GM12878 (cell line): ENCODE data around the gene UBE3B. TPM values are rescaled to one million over a fixed set of nuclear protein-coding genes. Genes with fewer than 3 reads are reported as not detected.

Source experiments
- ATAC-seq: fragments of 200-7000 bp; cut with Tn5 transposase; 3 replicates; pipeline ENCODE4 v1.9.1; 2020; ENCODE audit warnings: mild to moderate bottlenecking, moderate library complexity
- BruUV-seq: library from RNA; stranded (reverse); fragments of 400-500 nt; replicated peaks from 2 replicates; lab custom pipeline; 2021; lab: Mats Ljungman, UMichigan
- CTCF ChIA-PET: fragments of 300-600 bp; sonication (Branson Sonifier 250); formaldehyde crosslinking; extraction: SDS; loops from one replicate; lab custom pipeline; 2021; ENCODE audit warnings: inconsistent platforms; lab: Yijun Ruan, JAX
- POLR2A ChIA-PET: fragments of 350-600 bp; formaldehyde crosslinking; extraction: SDS; loops from one replicate; lab custom pipeline; 2021; ENCODE audit warnings: inconsistent platforms; lab: Charles Lee
- RAD21 ChIA-PET: fragments of 300-600 bp; sonication (Branson Sonifier 250); formaldehyde crosslinking; loops from one replicate; lab custom pipeline; 2023; ENCODE audit warnings: antibody characterized with exemption; ENCODE audit not compliant: unreplicated experiment; lab: Charles Lee
- SMC1A ChIA-PET: fragments of 300-600 bp; sonication (Branson Sonifier 250); formaldehyde crosslinking; loops from one replicate; lab custom pipeline; 2023; ENCODE audit not compliant: unreplicated experiment, uncharacterized antibody; lab: Charles Lee
- DNase-seq: peaks from one replicate; pipeline ENCODE4 v3.0.0-alpha.2; 2011; ENCODE audit warnings: low read depth, low spot score
- FAIRE-seq: peaks from 3 replicates; lab custom pipeline; 2011; peaks lifted over from hg19 to GRCh38; lab: Jason Lieb, UNC
- H2AFZ ChIP-seq: 2 replicates; pipeline ENCODE4 v1.6.0; 2011; ENCODE audit warnings: low read depth, low read length, control low read depth; ENCODE audit not compliant: control insufficient read depth
- H3K27ac ChIP-seq: 2 replicates; pipeline ENCODE4 v1.5.1; 2011; ENCODE audit warnings: control low read depth; ENCODE audit not compliant: control insufficient read depth, insufficient read depth
- H3K27me3 ChIP-seq, 2 experiments: replicated peaks in 1 of 2; 2 replicates each; pipeline versions ENCODE4 v1.6.0 to v1.6.1; 2011; ENCODE audit warnings: low read length in 1 of 2; ENCODE audit not compliant: control insufficient read depth in 2 of 2, insufficient read depth in 2 of 2
- H3K36me3 ChIP-seq, 2 experiments: 2 replicates each; pipeline ENCODE4 v1.5.1; 2011; ENCODE audit warnings: low read length in 1 of 2; ENCODE audit not compliant: control insufficient read depth in 2 of 2, insufficient read depth in 2 of 2
- H3K4me1 ChIP-seq: 2 replicates; pipeline ENCODE4 v1.6.1; 2011; ENCODE audit warnings: mild to moderate bottlenecking, low read length, moderate library complexity, mixed read lengths; ENCODE audit not compliant: control insufficient read depth, insufficient read depth
- H3K4me2 ChIP-seq: 2 replicates; pipeline ENCODE4 v1.6.0; 2011; ENCODE audit warnings: control low read depth; ENCODE audit not compliant: control insufficient read depth, insufficient read depth
- H3K4me3 ChIP-seq: fragments of 200-600 bp; sonication (generic); 2 replicates; pipeline ENCODE4 v1.5.1; 2016
- H3K79me2 ChIP-seq: 2 replicates; pipeline ENCODE4 v1.6.0; 2011; ENCODE audit warnings: low read length; ENCODE audit not compliant: control insufficient read depth, insufficient read depth
- H3K9ac ChIP-seq: 2 replicates; pipeline ENCODE4 v1.8.0; 2011; ENCODE audit warnings: low read length, control low read depth, mixed read lengths; ENCODE audit not compliant: control insufficient read depth, insufficient read depth
- H3K9me3 ChIP-seq: replicated peaks from 3 replicates; pipeline ENCODE4 v1.5.1; 2011; ENCODE audit warnings: mild to moderate bottlenecking, low read length; ENCODE audit not compliant: control insufficient read depth, insufficient read depth
- H4K20me1 ChIP-seq: 2 replicates; pipeline ENCODE4 v1.6.0; 2011; ENCODE audit not compliant: control insufficient read depth, insufficient read depth
- IKZF2 ChIP-seq, 2 experiments: fragments of 450-650 bp; IDR thresholded peaks; 2 replicates each; pipeline ENCODE4 v1.6.1; 2017; ENCODE audit warnings: mild to moderate bottlenecking in 2 of 2, moderate library complexity in 2 of 2
- RAD21 ChIP-seq: IDR thresholded peaks from 2 replicates; pipeline ENCODE4 v1.6.1; 2011; ENCODE audit warnings: mild to moderate bottlenecking, low read depth, low read length, moderate library complexity; ENCODE audit not compliant: insufficient read depth
- SREBF2 ChIP-seq: IDR thresholded peaks from 2 replicates; pipeline ENCODE4 v1.6.1; 2012; ENCODE audit warnings: mild to moderate bottlenecking, low read length
- WGBS: methylation state at CpG from one replicate; pipeline ENCODE4 v1.1.6; 2016; ENCODE audit warnings: low lambda C conversion rate; ENCODE audit not compliant: insufficient replicate concordance, insufficient coverage; ENCODE audit errors: missing lambda C conversion rate; 5-methylcytosine and 5-hydroxymethylcytosine counted together
- in situ Hi-C: fragments of 300-500 bp; cut with MboI; formaldehyde crosslinking; loops from 9 replicates; pipeline ENCODE4 v1.14.3; 2018; ENCODE audit warnings: mixed read lengths
- intact Hi-C: fragments of 100-400 bp; cut with micrococcal nuclease; formaldehyde crosslinking; loops from one replicate; pipeline ENCODE4 v1.14.2; 2022; ENCODE audit not compliant: unreplicated experiment
- polyA plus RNA-seq, 11 experiments: library from polyadenylated mRNA; depleted of rRNA in 4 of 11; unstranded in 6 of 11; stranded (reverse) in 5 of 11; fragments of >200 nt; fragmentation: Nextera tagmentation in 4 of 11; fragmentation: Illumina TruSeq in 1 of 11; extraction: Ambion mirVana in 4 of 11; extraction: Trizol in 1 of 11; gene quantifications; 1 replicate in 1 of 11; 2 replicates in 10 of 11; pipeline versions ENCODE4 v1.2.1 to v1.2.3, GENCODE V29; 2011 to 2016; ENCODE audit warnings: inconsistent platforms in 2 of 11, missing spikeins in 2 of 11, low read depth in 1 of 11
- total RNA-seq, 4 experiments: library from RNA; depleted of rRNA in 3 of 4; stranded (reverse); fragments of >200 nt in 3 of 4; fragmentation: Illumina TruSeq in 1 of 4; extraction: Trizol in 1 of 4; gene quantifications; 2 replicates each; pipeline versions ENCODE4 v1.2.1 to v1.2.3, GENCODE V29; 2013 to 2021
- TF ChIP-seq, protein P1 (sequence below): fragments of 450-650 bp; IDR thresholded peaks from 2 replicates; pipeline ENCODE4 v1.6.1; 2017; ENCODE audit warnings: mild to moderate bottlenecking, moderate library complexity
- TF ChIP-seq, protein P2 (sequence below): fragments of 450-650 bp; IDR thresholded peaks from 2 replicates; pipeline ENCODE4 v1.6.1; 2016; ENCODE audit warnings: mild to moderate bottlenecking, moderate library complexity, borderline replicate concordance

The UBE3B gene
- total and polyA plus RNA-seq, 10 of the 15 experiments (the other 5 are each of a cell fraction or from before 2014, with no cell fraction given) = 7.4 to 25.3 (median 17.1) TPM

DNA sequence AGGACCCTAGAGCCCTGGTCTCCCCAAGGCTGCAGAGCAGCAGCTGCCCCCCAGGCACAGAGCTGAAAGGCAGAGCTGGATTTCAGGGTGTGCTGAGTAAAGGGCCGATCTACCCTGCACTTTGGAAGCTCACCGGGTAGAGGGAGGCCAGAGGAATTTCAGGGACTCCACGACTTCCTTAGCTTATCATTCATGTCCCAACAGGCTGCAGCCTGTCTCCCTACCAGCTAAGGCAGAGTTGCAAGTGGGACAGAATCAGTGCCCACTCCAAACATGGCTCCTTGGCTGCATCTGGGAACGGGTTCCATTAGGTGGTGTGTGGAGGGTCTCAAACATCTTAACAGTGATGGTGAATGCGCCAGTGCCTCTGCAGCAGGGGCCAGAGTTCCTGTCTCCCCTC lies 68.4 kb downstream of the UBE3B start:
- no peaks in the 10 kb centered on the region for H3K27me3 ChIP-seq
- no peaks in the 10 kb centered on the region for H4K20me1 ChIP-seq
- 6% methylated on average over 5 of the region's 5 CpGs for WGBS
- no peak overlapping the region for H3K4me3 ChIP-seq
- no peak for ATAC-seq
- H2AFZ ChIP-seq = no peak overlapping the region
- ChIA-PET CTCF (no interaction called here), RAD21 (no interaction called here), SMC1A (no interaction called here), POLR2A (no interaction called here)
- no peak for DNase-seq
- in situ Hi-C loops (no loop called here), intact Hi-C loops (no loop called here)
- no peaks in the 10 kb centered on the region for H3K4me1 ChIP-seq
- H3K9ac ChIP-seq = no peak overlapping the region
- no peaks in the 10 kb centered on the region for H3K9me3 ChIP-seq
- TF ChIP-seq, protein P1, sequence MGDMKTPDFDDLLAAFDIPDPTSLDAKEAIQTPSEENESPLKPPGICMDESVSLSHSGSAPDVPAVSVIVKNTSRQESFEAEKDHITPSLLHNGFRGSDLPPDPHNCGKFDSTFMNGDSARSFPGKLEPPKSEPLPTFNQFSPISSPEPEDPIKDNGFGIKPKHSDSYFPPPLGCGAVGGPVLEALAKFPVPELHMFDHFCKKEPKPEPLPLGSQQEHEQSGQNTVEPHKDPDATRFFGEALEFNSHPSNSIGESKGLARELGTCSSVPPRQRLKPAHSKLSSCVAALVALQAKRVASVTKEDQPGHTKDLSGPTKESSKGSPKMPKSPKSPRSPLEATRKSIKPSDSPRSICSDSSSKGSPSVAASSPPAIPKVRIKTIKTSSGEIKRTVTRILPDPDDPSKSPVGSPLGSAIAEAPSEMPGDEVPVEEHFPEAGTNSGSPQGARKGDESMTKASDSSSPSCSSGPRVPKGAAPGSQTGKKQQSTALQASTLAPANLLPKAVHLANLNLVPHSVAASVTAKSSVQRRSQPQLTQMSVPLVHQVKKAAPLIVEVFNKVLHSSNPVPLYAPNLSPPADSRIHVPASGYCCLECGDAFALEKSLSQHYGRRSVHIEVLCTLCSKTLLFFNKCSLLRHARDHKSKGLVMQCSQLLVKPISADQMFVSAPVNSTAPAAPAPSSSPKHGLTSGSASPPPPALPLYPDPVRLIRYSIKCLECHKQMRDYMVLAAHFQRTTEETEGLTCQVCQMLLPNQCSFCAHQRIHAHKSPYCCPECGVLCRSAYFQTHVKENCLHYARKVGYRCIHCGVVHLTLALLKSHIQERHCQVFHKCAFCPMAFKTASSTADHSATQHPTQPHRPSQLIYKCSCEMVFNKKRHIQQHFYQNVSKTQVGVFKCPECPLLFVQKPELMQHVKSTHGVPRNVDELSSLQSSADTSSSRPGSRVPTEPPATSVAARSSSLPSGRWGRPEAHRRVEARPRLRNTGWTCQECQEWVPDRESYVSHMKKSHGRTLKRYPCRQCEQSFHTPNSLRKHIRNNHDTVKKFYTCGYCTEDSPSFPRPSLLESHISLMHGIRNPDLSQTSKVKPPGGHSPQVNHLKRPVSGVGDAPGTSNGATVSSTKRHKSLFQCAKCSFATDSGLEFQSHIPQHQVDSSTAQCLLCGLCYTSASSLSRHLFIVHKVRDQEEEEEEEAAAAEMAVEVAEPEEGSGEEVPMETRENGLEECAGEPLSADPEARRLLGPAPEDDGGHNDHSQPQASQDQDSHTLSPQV = no peak
- TF ChIP-seq SREBF2 (no peak), RAD21 (no peak), IKZF2 (IDR thresholded peaks at IDR 0.05) (no peak)
- TF ChIP-seq, protein P2, sequence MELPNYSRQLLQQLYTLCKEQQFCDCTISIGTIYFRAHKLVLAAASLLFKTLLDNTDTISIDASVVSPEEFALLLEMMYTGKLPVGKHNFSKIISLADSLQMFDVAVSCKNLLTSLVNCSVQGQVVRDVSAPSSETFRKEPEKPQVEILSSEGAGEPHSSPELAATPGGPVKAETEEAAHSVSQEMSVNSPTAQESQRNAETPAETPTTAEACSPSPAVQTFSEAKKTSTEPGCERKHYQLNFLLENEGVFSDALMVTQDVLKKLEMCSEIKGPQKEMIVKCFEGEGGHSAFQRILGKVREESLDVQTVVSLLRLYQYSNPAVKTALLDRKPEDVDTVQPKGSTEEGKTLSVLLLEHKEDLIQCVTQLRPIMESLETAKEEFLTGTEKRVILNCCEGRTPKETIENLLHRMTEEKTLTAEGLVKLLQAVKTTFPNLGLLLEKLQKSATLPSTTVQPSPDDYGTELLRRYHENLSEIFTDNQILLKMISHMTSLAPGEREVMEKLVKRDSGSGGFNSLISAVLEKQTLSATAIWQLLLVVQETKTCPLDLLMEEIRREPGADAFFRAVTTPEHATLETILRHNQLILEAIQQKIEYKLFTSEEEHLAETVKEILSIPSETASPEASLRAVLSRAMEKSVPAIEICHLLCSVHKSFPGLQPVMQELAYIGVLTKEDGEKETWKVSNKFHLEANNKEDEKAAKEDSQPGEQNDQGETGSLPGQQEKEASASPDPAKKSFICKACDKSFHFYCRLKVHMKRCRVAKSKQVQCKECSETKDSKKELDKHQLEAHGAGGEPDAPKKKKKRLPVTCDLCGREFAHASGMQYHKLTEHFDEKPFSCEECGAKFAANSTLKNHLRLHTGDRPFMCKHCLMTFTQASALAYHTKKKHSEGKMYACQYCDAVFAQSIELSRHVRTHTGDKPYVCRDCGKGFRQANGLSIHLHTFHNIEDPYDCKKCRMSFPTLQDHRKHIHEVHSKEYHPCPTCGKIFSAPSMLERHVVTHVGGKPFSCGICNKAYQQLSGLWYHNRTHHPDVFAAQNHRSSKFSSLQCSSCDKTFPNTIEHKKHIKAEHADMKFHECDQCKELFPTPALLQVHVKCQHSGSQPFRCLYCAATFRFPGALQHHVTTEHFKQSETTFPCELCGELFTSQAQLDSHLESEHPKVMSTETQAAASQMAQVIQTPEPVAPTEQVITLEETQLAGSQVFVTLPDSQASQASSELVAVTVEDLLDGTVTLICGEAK = no peak
- no peaks in the 10 kb centered on the region for H3K36me3 ChIP-seq
- FAIRE-seq = no peak
- no TSS peak for BruUV-seq
- H3K79me2 ChIP-seq = no peaks in the 10 kb centered on the region
- H3K27ac ChIP-seq = no peak overlapping the region
- no peak overlapping the region for H3K4me2 ChIP-seq
